ENCODE measurements around the gene PVR.
"Not testable (repeated sequence)": the region's sequence is repeated elsewhere in the genome, so short reads cannot be mapped to it uniquely, and the experiment has no call there.

The PVR gene, protein sequence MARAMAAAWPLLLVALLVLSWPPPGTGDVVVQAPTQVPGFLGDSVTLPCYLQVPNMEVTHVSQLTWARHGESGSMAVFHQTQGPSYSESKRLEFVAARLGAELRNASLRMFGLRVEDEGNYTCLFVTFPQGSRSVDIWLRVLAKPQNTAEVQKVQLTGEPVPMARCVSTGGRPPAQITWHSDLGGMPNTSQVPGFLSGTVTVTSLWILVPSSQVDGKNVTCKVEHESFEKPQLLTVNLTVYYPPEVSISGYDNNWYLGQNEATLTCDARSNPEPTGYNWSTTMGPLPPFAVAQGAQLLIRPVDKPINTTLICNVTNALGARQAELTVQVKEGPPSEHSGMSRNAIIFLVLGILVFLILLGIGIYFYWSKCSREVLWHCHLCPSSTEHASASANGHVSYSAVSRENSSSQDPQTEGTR

GRCh38 chr19:44643605-44644401 is at the start of gene PVR:
Gene PVR (plus strand): TSS chr19:44643910. CDS start chr19:44644097, 187 bp downstream.
- DNase-seq (ENCODE audit: low read depth in 2 of 2): no peak

- DNase-seq (ENCODE audit: low read depth in 2 of 2): no peak
Measured at GRCh38 chr19:44596428-44597130, 47.1 kb upstream of the PVR start.

DNA sequence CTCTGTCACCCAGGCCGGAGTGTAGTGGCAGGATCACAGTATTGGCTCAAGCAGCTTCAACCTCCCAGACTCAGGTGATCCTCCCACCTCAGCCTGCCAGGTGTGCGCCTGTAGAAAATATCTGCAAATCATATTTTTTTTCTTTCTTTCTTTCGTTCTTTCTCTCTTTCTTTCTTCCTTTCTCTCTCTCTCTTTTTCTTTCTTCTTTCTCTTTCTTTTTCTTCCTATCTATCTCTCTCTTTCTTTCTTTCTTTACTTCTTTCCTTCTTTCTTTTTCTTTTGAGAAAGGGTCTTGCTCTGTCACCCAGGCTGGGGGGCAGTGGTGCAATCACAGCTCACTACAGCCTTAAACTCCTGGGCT is 46.6 kb upstream of the PVR start:
- DNase-seq (ENCODE audit: low read depth in 2 of 2): no peak

DNA sequence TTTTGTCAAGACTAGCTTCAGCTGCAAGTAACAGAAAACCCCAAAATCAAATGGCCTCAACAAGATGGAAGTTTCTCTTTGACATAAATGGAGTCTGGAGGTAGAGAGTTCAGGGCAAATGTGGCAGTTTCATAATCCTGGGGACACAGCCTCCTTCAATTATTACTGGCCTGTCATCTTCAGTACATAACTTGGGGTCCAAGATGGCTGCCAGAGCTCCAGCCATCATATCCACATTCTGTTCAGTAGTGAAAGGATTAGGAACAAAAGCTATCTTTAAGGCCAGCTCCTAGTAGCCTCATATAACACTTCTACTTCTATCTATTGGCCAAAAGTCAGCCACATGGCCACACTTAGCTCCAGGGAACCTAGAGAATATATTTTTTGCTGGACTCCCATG is 45.4 kb upstream of the PVR start:
- no peak for DNase-seq (ENCODE audit: low read depth in 2 of 2)

DNA sequence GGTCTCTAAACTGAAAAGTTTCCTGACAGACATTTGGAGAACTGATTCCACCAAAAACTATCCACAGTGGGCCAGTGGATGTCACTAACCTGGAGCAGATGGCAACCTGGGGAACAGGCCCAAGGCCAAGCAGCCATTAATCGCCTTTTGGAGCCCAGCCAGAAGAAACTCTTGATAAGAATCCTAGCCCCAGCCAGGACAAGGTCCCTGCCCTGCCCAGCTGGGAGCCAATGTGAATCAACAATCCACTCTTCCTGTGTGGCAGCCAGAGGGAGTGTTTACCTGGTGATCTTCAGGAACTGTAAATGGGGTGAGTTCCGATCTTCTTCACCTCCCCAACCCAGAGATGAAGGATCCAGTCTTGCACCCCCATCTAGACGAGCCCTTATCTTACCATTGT is 44.8 kb upstream of the PVR start:
- DNase-seq (ENCODE audit: low read depth in 2 of 2): no peak

- no peak for DNase-seq (ENCODE audit: low read depth in 2 of 2)
Measured at GRCh38 chr19:44600466-44600865, 43.2 kb upstream of the PVR start.

GRCh38 chr19:44602081-44602480 is 41.6 kb upstream of the PVR start:
- no peak for DNase-seq (ENCODE audit: low read depth in 2 of 2)

GRCh38 chr19:44603201-44603945 is 40.3 kb upstream of the PVR start:
- DNase-seq (ENCODE audit: low read depth in 2 of 2): no peak

- DNase-seq (ENCODE audit: low read depth in 2 of 2): no peak
Measured at GRCh38 chr19:44604241-44604640, 39.5 kb upstream of the PVR start.

DNA sequence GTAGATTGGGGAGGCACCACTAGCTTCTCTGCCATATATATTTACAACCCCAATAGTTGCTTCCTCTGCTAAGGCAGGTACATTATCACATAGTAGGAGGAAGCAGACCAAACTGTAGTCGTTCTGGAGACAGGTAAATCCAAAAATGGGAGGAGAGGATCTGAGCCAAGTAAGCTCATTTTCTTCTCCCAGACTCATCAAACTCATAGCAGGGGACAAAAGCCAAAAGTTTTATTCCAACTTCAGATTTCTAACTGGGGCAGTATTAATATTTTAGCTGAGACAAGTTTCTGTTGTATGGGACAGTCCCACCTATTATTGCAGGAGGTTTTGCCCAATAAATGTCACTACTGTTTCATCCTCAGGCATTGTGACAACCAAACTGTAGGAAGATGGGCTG is 38.2 kb upstream of the PVR start:
- DNase-seq (ENCODE audit: low read depth in 2 of 2): no peak

DNA sequence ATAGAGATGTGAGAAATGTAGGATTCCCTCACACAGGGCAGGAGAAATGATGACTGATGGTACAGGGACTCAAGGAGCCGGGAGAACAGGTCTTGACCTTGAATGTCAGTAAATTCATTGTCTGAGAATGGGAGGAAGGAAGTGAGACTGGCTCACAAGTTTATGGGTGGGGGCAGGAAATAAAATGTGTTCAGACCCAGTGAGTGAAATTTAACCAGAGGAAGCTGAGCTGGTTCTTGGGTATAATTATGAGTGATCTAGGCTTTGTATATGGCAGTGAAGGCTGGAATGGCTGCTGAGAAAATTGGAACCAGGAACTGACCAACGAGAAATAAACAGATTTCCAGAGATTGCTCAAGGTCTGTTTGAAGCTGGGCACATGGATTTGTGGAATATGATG is 36.7 kb upstream of the PVR start:
- no peak for DNase-seq (ENCODE audit: low read depth in 2 of 2)

DNA sequence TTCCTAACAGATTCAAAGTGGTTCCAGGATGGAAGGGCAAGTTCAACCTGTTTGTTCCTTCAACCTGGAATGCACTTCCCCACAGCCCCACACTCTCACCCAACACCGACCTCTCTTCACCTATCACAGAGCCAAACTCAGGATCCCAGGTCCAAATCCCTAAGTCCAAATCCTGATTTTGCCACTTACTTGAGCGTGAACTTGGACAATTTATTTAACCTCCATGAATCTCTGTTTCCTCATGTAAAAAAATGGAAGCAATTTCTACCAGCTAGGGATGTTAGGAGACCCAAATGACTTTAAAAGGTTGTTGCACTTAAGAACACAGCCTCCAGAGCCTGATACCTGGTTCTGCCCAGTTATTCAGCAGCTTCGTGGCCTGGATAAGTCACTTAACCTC is 35.8 kb upstream of the PVR start:
- DNase-seq (ENCODE audit: low read depth in 2 of 2): no peak

DNA sequence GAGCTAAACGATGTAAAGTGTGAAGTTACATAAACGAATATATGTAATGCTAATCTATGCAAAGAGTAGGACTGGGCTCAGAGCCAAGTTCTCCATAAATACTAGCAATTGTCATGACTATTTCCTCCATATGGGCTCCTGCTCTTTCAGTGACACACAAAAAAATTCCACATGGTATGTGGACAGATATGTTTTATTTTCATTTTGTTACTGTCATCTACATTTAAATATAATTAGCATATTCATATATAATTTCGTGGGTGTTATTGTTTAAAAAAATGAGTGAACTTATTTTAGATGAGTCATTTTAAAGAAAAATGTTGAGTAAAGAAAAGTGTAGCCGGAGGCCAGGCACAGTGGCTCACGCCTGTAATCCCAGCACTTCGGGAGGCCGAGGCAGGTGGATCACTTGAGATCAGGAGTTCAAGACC is 35.3 kb upstream of the PVR start:
- DNase-seq (ENCODE audit: low read depth in 2 of 2): no peak

GRCh38 chr19:44609219-44609618 is 34.5 kb upstream of the PVR start:
- DNase-seq (ENCODE audit: low read depth in 2 of 2): no peak

DNA sequence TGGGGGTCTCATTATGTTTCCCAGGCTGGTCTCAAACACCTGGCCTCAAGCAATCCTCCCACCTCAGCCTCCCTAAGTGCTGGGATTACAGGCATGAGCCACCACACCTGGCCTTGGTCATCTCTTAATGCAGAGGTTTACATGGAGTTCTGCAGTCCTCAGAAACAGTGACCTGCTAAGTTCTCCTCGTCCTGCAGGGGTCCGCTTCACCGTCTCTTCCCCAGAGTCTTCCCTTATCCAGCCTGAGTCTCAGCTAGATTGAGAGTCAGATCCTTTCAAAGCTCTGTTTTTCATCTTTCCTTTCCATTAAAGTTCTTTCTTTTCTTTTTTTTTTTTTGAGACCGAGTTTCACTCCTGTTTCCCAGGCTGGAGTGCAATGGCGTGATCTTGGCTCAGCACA is 33.2 kb upstream of the PVR start:
- DNase-seq (ENCODE audit: low read depth in 2 of 2): not testable (repeated sequence)

DNA sequence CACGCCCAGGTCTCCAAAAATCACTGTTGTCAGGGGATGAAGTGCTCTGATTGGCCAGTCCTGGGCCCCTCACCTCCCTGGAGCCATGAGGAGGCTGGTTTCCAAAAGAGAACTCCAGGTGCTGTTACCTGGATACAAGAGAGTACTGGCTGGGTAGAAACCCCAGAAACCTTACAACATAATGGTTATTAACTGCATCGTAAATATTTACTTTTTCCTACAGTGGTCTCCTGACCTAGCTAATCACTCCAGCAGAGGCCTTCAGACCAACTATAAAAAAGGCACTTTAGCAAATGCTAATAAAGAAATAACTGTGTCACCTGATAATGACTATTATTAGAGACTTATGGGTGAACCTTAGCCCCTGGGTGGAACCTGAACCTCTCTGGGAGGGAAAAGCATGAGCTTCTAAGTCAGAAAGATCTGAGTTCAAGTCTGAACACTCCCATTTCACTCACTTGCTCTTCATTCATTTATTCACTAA is 31.9 kb upstream of the PVR start:
- DNase-seq (ENCODE audit: low read depth in 2 of 2): no peak

- DNase-seq (ENCODE audit: low read depth in 2 of 2): no peak
Measured at GRCh38 chr19:44613295-44614178, 30.2 kb upstream of the PVR start, which contains the start of gene IGSF23. Gene IGSF23 (plus strand): TSS chr19:44613563. CDS start chr19:44613646, 83 bp downstream.

DNA sequence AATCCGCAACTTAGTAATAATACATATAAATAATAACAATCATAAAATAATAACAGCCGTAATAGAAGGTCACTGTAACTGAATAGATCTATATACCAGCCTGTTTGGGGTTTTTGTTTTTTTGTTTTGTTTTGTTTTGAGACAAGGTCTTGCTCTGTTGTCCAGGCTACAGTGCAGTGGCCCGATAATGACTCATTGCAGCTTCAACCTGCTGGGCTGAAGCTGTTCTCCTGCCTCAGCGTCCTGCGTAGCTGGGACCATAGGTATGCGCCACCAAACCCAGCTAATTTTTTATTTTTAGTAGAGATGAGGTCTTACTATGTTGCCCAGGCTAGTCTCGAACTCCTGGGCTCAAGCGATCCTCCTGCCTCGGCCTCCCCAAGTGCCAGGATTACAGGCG is 29.4 kb upstream of the PVR start:
- no peak for DNase-seq (ENCODE audit: low read depth in 2 of 2)

GRCh38 chr19:44615863-44616247 is 27.9 kb upstream of the PVR start:
- no peak for DNase-seq (ENCODE audit: low read depth in 2 of 2)

DNA sequence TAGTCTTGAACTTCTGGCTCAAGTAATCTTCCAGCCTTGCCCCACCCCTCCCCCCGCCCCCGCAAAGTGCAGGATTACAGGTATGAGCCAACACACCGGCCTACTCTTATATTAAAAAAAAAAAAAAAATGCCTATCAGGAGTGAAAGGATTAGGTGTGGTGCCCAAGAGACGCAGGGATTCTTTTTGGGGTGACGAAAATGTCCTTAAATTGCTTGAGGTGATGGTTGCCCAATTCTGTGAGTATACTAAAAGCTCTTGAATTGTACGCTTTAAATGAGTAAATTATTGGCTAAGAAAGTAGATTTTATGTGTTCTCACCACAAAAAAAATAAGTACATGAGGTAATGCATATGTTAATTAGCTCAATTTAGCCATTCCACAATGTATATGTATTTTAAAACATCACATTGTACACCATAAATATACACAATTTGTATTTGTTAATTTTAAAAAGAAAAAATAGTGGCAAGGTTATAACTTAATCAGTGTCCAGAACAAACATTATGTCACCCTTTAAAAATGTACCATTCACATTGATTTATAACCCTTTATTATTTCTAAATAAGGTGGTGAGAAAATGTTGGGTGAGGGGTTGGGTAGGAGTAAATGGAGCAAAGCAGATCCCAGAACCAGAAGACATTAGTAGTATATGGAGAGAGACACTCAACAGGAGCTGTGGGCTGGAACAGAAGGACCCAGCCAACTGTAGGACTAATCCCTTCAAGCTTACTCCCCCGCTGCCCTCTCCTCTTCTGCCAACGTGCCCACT is 26.4 kb upstream of the PVR start:
- DNase-seq (ENCODE audit: low read depth in 2 of 2): no peak

Data from stimulated activated CD8-positive, alpha-beta memory T cell treated with anti-CD3 and anti-CD28 coated beads, Interleukin-7, amount 100 ng/mL, for 1 hour (primary cell).